OCI-LY7 (cell line): ENCODE data around the gene CAMK4.

Experiments
- CTCF ChIP-seq: fragments of 200-600 bp; sonication (generic); conservative IDR thresholded peaks from 2 replicates; pipeline ENCODE4 v1.5.1; 2014; ENCODE audit warnings: mild to moderate bottlenecking, antibody characterized with exemption, low read length, moderate library complexity, mixed read lengths
- EZH2phosphoT487 ChIP-seq: fragments of 200-600 bp; sonication (generic); IDR thresholded peaks from 2 replicates; pipeline ENCODE4 v1.6.1; 2018; ENCODE audit warnings: low read depth, borderline replicate concordance, mild to moderate bottlenecking, mixed run types, antibody characterized with exemption, low read length, moderate library complexity, mixed read lengths

- TF ChIP-seq CTCF (no peak), EZH2phosphoT487 (no peak)
Observed at GRCh38 chr5:111280282-111280951, 56.2 kb downstream of the CAMK4 start.
